ENCODE measurements around the gene KSR1. TPM values are rescaled to one million over a fixed set of nuclear protein-coding genes. Genes with fewer than 3 reads are reported as not detected.

The KSR1 gene
- total and polyA plus RNA-seq, 9 of the 15 experiments (the other 6 are each of a cell fraction or from before 2014, with no cell fraction given) = 1.4 to 51.7 (median 18.4) TPM

- no peak for TF ChIP-seq CHD7 (IDR thresholded peaks at IDR 0.05; ENCODE audit: low read depth, low read length)
- TF ChIP-seq HIVEP1 (CRISPR knock-in tag; IDR thresholded peaks at IDR 0.05) = no peak
- no peak for TF ChIP-seq SMAD3 (CRISPR knock-in tag; conservative IDR thresholded peaks at IDR 0.05)
- TF ChIP-seq ZNF318 (IDR thresholded peaks at IDR 0.05; ENCODE audit: borderline replicate concordance in 1 of 2, low read depth in 1 of 2) = peak in 1 of 2 experiments; percentile 87; a peak in 2 of 4 replicates
- no peak for TF ChIP-seq TSC22D4 (tag; IDR thresholded peaks at IDR 0.05)
- TF ChIP-seq L3MBTL2 (IDR thresholded peaks at IDR 0.05) = peak; percentile 79
- TF ChIP-seq TOE1 (IDR thresholded peaks at IDR 0.05; ENCODE audit: borderline replicate concordance) = 0 out of 2 replicates have a peak, but pooled peaks have one; percentile 30
- no peak for TF ChIP-seq TOE1 (CRISPR knock-in tag; IDR thresholded peaks at IDR 0.05; ENCODE audit: borderline replicate concordance, low read depth)
- no peak for TF ChIP-seq NFXL1 (CRISPR knock-in tag; IDR thresholded peaks at IDR 0.05)
Observed at GRCh38 chr17:27526604-27527002, 70.4 kb downstream of the KSR1 start (continued).
